C4-2B (cell line): ENCODE results near the gene CA5A.
A peak's percentile ranks its signal among the peaks of the same experiment; 100 is the strongest.

Source experiments
- H3K27ac ChIP-seq: fragments of 450-650 bp; 2 replicates; pipeline ENCODE4 v1.5.1; 2017
- ZFX ChIP-seq: fragments of 450-650 bp; IDR thresholded peaks from 2 replicates; pipeline ENCODE4 v1.6.1; 2017
- TF ChIP-seq, protein P1 (sequence below): fragments of 450-650 bp; conservative IDR thresholded peaks from 2 replicates; pipeline ENCODE4 v1.5.1; 2017; ENCODE audit warnings: mild to moderate bottlenecking

Gene CA5A

GRCh38 chr16:87856791-87857228 is 79.5 kb downstream of the CA5A start:
- TF ChIP-seq, protein P1, sequence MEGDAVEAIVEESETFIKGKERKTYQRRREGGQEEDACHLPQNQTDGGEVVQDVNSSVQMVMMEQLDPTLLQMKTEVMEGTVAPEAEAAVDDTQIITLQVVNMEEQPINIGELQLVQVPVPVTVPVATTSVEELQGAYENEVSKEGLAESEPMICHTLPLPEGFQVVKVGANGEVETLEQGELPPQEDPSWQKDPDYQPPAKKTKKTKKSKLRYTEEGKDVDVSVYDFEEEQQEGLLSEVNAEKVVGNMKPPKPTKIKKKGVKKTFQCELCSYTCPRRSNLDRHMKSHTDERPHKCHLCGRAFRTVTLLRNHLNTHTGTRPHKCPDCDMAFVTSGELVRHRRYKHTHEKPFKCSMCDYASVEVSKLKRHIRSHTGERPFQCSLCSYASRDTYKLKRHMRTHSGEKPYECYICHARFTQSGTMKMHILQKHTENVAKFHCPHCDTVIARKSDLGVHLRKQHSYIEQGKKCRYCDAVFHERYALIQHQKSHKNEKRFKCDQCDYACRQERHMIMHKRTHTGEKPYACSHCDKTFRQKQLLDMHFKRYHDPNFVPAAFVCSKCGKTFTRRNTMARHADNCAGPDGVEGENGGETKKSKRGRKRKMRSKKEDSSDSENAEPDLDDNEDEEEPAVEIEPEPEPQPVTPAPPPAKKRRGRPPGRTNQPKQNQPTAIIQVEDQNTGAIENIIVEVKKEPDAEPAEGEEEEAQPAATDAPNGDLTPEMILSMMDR, result no peak
- TF ChIP-seq ZFX, result no peak
- peak overlapping the region; percentile 80 for H3K27ac ChIP-seq

- no peak for TF ChIP-seq ZFX
- TF ChIP-seq, protein P1, result no peak
- peak overlapping the region; percentile 80 for H3K27ac ChIP-seq
Observed at GRCh38 chr16:87855852-87856715, 80.2 kb downstream of the CA5A start.

DNA sequence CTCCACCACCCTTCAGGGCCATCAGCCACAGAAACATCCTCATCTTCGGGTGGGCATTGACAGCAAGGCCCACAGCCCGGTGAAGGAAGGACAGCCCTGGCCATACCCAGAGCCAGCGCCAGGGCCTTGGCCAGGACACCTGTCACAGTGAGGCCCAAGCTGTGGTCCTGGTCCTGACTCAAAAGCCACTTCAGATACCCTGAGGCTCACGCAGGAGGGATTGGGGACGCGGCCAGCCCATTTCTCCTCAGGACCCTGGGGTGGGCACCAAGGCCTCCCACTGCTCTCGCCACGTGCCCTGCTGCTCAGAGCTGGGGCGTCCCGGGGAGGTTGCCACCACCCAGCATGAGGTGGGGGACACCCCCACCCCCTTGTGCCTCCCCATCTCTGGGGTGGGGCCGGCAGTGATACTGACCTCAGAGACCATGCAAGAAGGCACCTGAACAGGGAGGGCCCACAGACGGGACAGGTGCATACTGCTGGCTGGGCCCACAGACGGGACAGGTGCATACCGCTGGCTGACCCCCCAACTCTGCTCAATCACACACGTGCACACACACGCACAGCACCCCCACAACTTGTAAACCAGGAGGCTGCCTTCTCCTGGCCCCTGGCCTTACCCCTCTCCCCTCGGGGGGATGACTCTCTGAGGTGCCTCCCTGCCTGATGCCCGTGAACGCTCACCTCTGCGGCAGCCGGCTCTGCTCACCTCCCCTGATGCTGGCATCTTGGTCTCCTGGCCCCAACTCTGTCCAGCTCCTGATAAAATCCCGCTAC is 81.2 kb downstream of the CA5A start:
- H3K27ac ChIP-seq, result peak overlapping the region; percentile 80
- TF ChIP-seq, protein P1, result no peak
- no peak for TF ChIP-seq ZFX

DNA sequence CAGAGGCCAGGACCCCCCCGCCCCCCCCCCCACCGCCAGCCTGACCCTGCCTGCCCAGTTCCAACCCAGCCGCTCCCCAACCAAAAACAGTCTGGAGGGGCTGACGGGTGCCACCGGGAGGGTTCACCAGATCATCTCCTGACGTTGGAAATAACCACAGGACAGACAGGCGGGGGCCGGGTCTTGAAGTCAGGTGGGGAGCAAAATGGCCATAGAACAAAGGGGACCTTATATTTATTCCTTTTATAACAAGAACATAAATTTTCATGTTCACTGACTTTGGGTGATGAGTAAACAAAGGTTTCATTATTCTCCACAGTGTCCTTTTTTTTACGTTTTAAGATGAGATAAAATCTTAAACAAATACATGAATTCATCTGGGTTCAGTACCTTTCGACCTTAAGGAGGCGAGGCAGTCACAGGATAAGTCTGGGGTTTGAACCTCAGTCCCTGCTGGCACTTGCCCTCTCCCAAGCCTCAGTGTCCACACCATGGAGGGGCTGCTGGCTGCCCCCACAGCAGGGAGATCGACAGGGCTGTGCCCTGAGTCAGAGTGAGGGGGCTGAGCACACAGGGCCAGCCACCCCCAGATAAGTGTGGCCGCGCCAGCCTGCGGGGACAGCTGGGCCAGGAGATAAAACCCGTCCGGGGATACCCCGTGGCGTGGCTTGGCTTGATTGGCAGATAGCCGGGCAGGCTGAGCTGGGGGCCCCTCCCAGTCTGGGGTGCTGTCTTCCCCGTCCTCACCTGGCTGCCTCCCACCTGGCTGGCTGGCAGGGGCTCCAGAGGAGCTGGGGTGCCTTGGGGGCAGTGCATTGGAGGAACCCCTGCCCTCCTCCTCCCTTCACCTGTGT is 82.0 kb downstream of the CA5A start:
- TF ChIP-seq, protein P1, result no peak
- no peak for TF ChIP-seq ZFX
- peak overlapping the region; percentile 80 for H3K27ac ChIP-seq

- H3K27ac ChIP-seq, result peak overlapping the region; percentile 80
- TF ChIP-seq, protein P1, result no peak
- no peak for TF ChIP-seq ZFX
Observed at GRCh38 chr16:87853411-87854052, 82.8 kb downstream of the CA5A start.

- H3K27ac ChIP-seq, result no peak overlapping the region; the same call in 1 of the 2 replicates
Observed at GRCh38 chr16:87851601-87852000, 84.7 kb downstream of the CA5A start.

More at GRCh38 chr16:87851601-87852000, 84.7 kb downstream of the CA5A start:
- no peak for TF ChIP-seq ZFX
- TF ChIP-seq, protein P1, result no peak
